Measurements from ENCODE around the gene UCKL1.
"Not testable (repeated sequence)": the region's sequence is repeated elsewhere in the genome, so short reads cannot be mapped to it uniquely, and the experiment has no call there.

UCKL1 gene

GRCh38 chr20:63934271-63935068 is 21.7 kb downstream of the UCKL1 start:
- H3K4me1 ChIP-seq (ENCODE audit: control insufficient read depth, low read depth, low read length) = no peaks in the 10 kb centered on the region
- no peaks in the 10 kb centered on the region for H3K9me3 ChIP-seq (ENCODE audit: control insufficient read depth, low read depth, low read length)
- H3K36me3 ChIP-seq (ENCODE audit: control insufficient read depth, low read depth, low read length) = peaks cover 20% of the 10 kb centered on the region
- H3K9ac ChIP-seq (ENCODE audit: low read length) = no peak overlapping the region
- no peak overlapping the region for H3K4me3 ChIP-seq (ENCODE audit: low read length)
- no peak overlapping the region for H3K27ac ChIP-seq (ENCODE audit: low read length)
- no peaks in the 10 kb centered on the region for H3K27me3 ChIP-seq (ENCODE audit: control insufficient read depth, insufficient read depth, low read length)

DNA sequence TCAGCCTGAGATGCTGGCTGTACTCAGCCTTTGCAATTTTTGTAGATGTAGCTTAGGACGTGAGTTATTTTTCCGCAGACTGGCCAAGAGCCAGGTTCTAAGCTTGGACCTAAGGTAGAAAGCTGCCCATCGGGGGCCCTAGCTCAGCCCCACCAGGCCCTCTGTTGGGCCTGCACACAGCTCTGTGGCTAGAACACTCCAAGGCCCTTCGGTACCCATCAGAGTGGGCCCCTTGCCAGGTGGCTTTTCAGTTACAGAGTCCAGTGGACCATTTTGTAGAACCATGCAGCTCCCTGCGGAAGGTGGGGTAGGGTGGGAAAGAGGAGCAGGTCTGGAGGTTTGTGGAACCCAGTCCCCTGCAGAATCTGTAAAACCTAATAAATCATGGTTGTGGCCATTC is 22.6 kb downstream of the UCKL1 start:
- Histone ChIP-seq H3K36me3 (ENCODE audit: control insufficient read depth, low read depth, low read length) (peaks cover 28% of the 10 kb centered on the region), H3K4me1 (ENCODE audit: control insufficient read depth, low read depth, low read length) (no peaks in the 10 kb centered on the region), H3K9me3 (ENCODE audit: control insufficient read depth, low read depth, low read length) (no peaks in the 10 kb centered on the region), H3K27me3 (ENCODE audit: control insufficient read depth, insufficient read depth, low read length) (no peaks in the 10 kb centered on the region), H3K9ac (ENCODE audit: low read length) (no peak overlapping the region), H3K4me3 (ENCODE audit: low read length) (no peak overlapping the region), H3K27ac (ENCODE audit: low read length) (no peak overlapping the region)

DNA sequence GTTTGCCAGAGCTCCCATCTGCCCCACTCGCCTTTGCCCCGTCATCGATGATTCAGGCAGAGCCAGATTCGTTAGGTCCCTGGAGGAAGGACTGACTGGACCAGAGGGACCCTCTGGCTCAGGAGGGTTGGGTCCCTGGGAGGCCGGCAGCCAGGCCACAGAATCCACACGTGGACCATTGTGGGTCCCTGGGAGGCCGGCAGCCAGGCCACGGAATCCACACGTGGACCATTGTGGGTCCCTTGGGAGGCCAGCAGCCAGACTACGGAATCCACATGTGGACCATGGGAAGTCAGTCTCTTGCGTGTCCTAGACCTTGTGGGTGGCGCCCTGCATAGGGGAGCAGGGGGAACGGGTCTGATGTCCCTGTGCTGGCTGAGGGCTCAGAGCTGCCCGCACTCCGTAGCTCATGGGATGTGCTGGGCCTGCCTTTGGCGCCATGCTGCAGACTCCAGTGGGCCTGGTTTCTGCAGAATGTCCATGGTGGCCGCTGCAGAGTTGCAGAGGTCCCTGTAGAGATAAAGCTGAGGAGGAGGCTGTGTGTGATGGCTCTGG is 23.5 kb downstream of the UCKL1 start:
- Histone ChIP-seq H3K27me3 (ENCODE audit: control insufficient read depth, insufficient read depth, low read length) (no peaks in the 10 kb centered on the region), H3K9me3 (ENCODE audit: control insufficient read depth, low read depth, low read length) (no peaks in the 10 kb centered on the region), H3K9ac (ENCODE audit: low read length) (no peak overlapping the region), H3K36me3 (ENCODE audit: control insufficient read depth, low read depth, low read length) (peaks cover 34% of the 10 kb centered on the region), H3K27ac (ENCODE audit: low read length) (no peak overlapping the region), H3K4me1 (ENCODE audit: control insufficient read depth, low read depth, low read length) (no peaks in the 10 kb centered on the region), H3K4me3 (ENCODE audit: low read length) (no peak overlapping the region)

DNA sequence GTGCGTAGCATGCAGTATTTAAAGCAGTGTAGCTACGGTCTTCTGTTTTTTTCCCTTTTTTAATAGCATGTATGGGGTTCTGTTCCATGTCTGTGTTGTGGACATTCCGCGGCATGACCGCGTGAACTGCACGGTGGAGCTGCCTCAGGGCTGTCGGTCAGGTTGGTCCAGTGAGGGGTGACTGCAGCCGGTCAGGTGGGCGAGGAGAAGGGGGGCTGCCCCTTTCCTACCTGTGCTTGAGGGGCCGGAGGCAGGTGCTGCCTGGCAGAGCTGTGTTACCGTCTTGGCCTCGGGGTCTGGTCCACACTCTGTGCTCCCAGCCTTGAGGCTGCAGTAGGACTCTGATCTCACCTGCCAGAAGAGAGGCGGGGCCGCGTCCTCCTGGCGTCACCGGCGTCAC is 24.5 kb downstream of the UCKL1 start:
- no peak overlapping the region for H3K27ac ChIP-seq (ENCODE audit: low read length)
- H3K36me3 ChIP-seq (ENCODE audit: control insufficient read depth, low read depth, low read length) = peaks cover 39% of the 10 kb centered on the region
- no peaks in the 10 kb centered on the region for H3K9me3 ChIP-seq (ENCODE audit: control insufficient read depth, low read depth, low read length)
- no peaks in the 10 kb centered on the region for H3K4me1 ChIP-seq (ENCODE audit: control insufficient read depth, low read depth, low read length)
- H3K4me3 ChIP-seq (ENCODE audit: low read length) = no peak overlapping the region
- H3K27me3 ChIP-seq (ENCODE audit: control insufficient read depth, insufficient read depth, low read length) = no peaks in the 10 kb centered on the region
- H3K9ac ChIP-seq (ENCODE audit: low read length) = no peak overlapping the region

DNA sequence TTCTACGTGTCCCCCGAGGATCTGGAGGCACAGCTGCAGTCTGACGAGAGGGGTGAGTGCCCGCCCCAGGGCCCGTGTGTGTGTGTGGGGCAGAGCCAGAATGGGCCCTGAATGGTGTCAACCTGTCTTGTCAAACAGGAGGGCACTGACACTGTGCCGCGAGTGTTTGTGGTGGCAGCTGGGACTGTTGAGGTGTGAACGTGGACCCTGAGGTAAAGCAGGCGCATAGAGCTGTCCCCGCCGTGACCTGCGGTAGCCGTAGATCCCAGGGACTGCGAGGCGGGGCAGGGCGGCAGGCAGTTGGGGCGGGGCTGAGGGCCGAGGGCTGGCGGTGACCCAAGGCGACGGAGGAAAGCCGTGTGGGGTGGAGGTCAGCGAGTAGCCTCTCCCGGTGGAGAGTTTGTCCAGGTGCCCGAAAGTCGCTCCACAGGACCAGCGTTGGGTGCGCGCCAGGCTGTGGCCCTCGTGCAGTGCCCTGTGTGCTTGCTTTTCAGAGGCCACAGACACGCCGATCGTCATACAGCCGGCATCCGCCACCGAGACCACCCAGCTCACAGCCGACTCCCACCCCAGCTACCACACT is 25.2 kb downstream of the UCKL1 start:
- Histone ChIP-seq H3K9me3 (ENCODE audit: control insufficient read depth, low read depth, low read length) (no peaks in the 10 kb centered on the region), H3K27ac (ENCODE audit: low read length) (no peak overlapping the region), H3K4me3 (ENCODE audit: low read length) (no peak overlapping the region), H3K36me3 (ENCODE audit: control insufficient read depth, low read depth, low read length) (peaks cover 41% of the 10 kb centered on the region), H3K4me1 (ENCODE audit: control insufficient read depth, low read depth, low read length) (no peaks in the 10 kb centered on the region), H3K9ac (ENCODE audit: low read length) (no peak overlapping the region), H3K27me3 (ENCODE audit: control insufficient read depth, insufficient read depth, low read length) (no peaks in the 10 kb centered on the region)

GRCh38 chr20:63929473-63929883 is 26.7 kb downstream of the UCKL1 start:
- H3K4me1 ChIP-seq (ENCODE audit: control insufficient read depth, low read depth, low read length); H3K9ac ChIP-seq (ENCODE audit: low read length); H3K9me3 ChIP-seq (ENCODE audit: control insufficient read depth, low read depth, low read length); H3K27ac ChIP-seq (ENCODE audit: low read length); H3K27me3 ChIP-seq (ENCODE audit: control insufficient read depth, insufficient read depth, low read length); H3K4me3 ChIP-seq (ENCODE audit: low read length): not testable (repeated sequence)
- H3K36me3 ChIP-seq (ENCODE audit: control insufficient read depth, low read depth, low read length) = peaks cover 41% of the 10 kb centered on the region

- no peak overlapping the region for H3K9ac ChIP-seq (ENCODE audit: low read length)
- no peak overlapping the region for H3K27ac ChIP-seq (ENCODE audit: low read length)
- H3K27me3 ChIP-seq (ENCODE audit: control insufficient read depth, insufficient read depth, low read length) = no peaks in the 10 kb centered on the region
- no peak overlapping the region for H3K4me3 ChIP-seq (ENCODE audit: low read length)
- peaks cover 41% of the 10 kb centered on the region for H3K36me3 ChIP-seq (ENCODE audit: control insufficient read depth, low read depth, low read length)
- no peaks in the 10 kb centered on the region for H3K4me1 ChIP-seq (ENCODE audit: control insufficient read depth, low read depth, low read length)
- no peaks in the 10 kb centered on the region for H3K9me3 ChIP-seq (ENCODE audit: control insufficient read depth, low read depth, low read length)
Measured at GRCh38 chr20:63929071-63929470, 27.1 kb downstream of the UCKL1 start.

GRCh38 chr20:63926298-63926697 is 29.9 kb downstream of the UCKL1 start:
- Histone ChIP-seq H3K9ac (ENCODE audit: low read length) (no peak overlapping the region), H3K36me3 (ENCODE audit: control insufficient read depth, low read depth, low read length) (peaks cover 33% of the 10 kb centered on the region), H3K27ac (ENCODE audit: low read length) (no peak overlapping the region), H3K27me3 (ENCODE audit: control insufficient read depth, insufficient read depth, low read length) (no peaks in the 10 kb centered on the region), H3K4me3 (ENCODE audit: low read length) (no peak overlapping the region), H3K9me3 (ENCODE audit: control insufficient read depth, low read depth, low read length) (no peaks in the 10 kb centered on the region), H3K4me1 (ENCODE audit: control insufficient read depth, low read depth, low read length) (no peaks in the 10 kb centered on the region)

- Histone ChIP-seq H3K9ac (ENCODE audit: low read length) (no peak overlapping the region), H3K9me3 (ENCODE audit: control insufficient read depth, low read depth, low read length) (no peaks in the 10 kb centered on the region), H3K4me1 (ENCODE audit: control insufficient read depth, low read depth, low read length) (no peaks in the 10 kb centered on the region), H3K4me3 (ENCODE audit: low read length) (no peak overlapping the region), H3K36me3 (ENCODE audit: control insufficient read depth, low read depth, low read length) (peaks cover 19% of the 10 kb centered on the region), H3K27me3 (ENCODE audit: control insufficient read depth, insufficient read depth, low read length) (no peaks in the 10 kb centered on the region), H3K27ac (ENCODE audit: low read length) (no peak overlapping the region)
Measured at GRCh38 chr20:63924241-63924640, 32.0 kb downstream of the UCKL1 start.

DNA sequence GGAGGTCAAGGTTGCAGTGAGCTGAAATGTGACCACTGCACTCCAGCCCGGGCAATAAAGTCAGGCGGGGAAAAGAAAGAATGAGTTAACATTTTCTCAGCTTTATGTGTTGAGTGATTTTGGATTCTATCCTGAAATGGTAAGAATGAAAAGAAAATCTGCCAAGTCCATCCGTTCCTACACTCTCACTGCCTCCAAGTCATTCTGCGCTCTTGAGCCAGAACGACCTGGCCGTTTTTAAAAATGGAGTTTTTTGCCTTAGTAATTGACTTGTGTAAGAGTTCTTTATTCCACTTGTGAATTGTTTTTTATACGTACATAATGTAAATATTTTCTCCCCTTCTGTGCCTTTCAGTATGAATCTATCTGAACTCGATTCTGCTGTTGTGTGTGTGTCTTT is 32.6 kb downstream of the UCKL1 start:
- no peak overlapping the region for H3K4me3 ChIP-seq (ENCODE audit: low read length)
- peaks cover 13% of the 10 kb centered on the region for H3K36me3 ChIP-seq (ENCODE audit: control insufficient read depth, low read depth, low read length)
- no peaks in the 10 kb centered on the region for H3K9me3 ChIP-seq (ENCODE audit: control insufficient read depth, low read depth, low read length)
- no peak overlapping the region for H3K27ac ChIP-seq (ENCODE audit: low read length)
- no peak overlapping the region for H3K9ac ChIP-seq (ENCODE audit: low read length)
- H3K27me3 ChIP-seq (ENCODE audit: control insufficient read depth, insufficient read depth, low read length) = no peaks in the 10 kb centered on the region
- no peaks in the 10 kb centered on the region for H3K4me1 ChIP-seq (ENCODE audit: control insufficient read depth, low read depth, low read length)

GRCh38 chr20:63920226-63920625 is 36.0 kb downstream of the UCKL1 start:
- Histone ChIP-seq H3K27ac (ENCODE audit: low read length) (no peak overlapping the region), H3K9ac (ENCODE audit: low read length) (no peak overlapping the region), H3K9me3 (ENCODE audit: control insufficient read depth, low read depth, low read length) (no peaks in the 10 kb centered on the region), H3K36me3 (ENCODE audit: control insufficient read depth, low read depth, low read length) (no peaks in the 10 kb centered on the region), H3K4me1 (ENCODE audit: control insufficient read depth, low read depth, low read length) (no peaks in the 10 kb centered on the region), H3K4me3 (ENCODE audit: low read length) (no peak overlapping the region), H3K27me3 (ENCODE audit: control insufficient read depth, insufficient read depth, low read length) (no peaks in the 10 kb centered on the region)

- H3K36me3 ChIP-seq (ENCODE audit: control insufficient read depth, low read depth, low read length) = no peaks in the 10 kb centered on the region
Measured at GRCh38 chr20:63919130-63919529, 37.1 kb downstream of the UCKL1 start.

More at GRCh38 chr20:63919130-63919529, 37.1 kb downstream of the UCKL1 start:
- Histone ChIP-seq H3K27me3 (ENCODE audit: control insufficient read depth, insufficient read depth, low read length) (no peaks in the 10 kb centered on the region), H3K9me3 (ENCODE audit: control insufficient read depth, low read depth, low read length) (no peaks in the 10 kb centered on the region), H3K27ac (ENCODE audit: low read length) (no peak overlapping the region), H3K9ac (ENCODE audit: low read length) (no peak overlapping the region), H3K4me1 (ENCODE audit: control insufficient read depth, low read depth, low read length) (no peaks in the 10 kb centered on the region), H3K4me3 (ENCODE audit: low read length) (no peak overlapping the region)

Measured in iPS-18a (cell line).